H1 (cell line): ENCODE results near the gene EXT2. TPM values are rescaled to one million over a fixed set of nuclear protein-coding genes. Genes with fewer than 3 reads are reported as not detected.

Experiments used
- CTCF ChIA-PET: fragments of 300-600 bp; sonication (Branson Sonifier 250); formaldehyde crosslinking; loops from one replicate; lab custom pipeline; 2021; ENCODE audit not compliant: partially characterized antibody; lab: Charles Lee
- POLR2A ChIA-PET: fragments of 300-600 bp; sonication (Branson Sonifier 250); formaldehyde crosslinking; loops from one replicate; lab custom pipeline; 2021; ENCODE audit warnings: inconsistent platforms; ENCODE audit not compliant: partially characterized antibody; lab: Charles Lee
- DNase-seq, 2 experiments: peaks; one replicate each; pipeline versions ENCODE4 v3.0.0 to v3.0.0-alpha.2; 2010 to 2022; ENCODE audit warnings: low spot score in 2 of 2, low read depth in 1 of 2, mixed read lengths in 1 of 2
- FAIRE-seq: peaks from 2 replicates; lab custom pipeline; 2011; peaks lifted over from hg19 to GRCh38; lab: Jason Lieb, UNC
- H2AFZ ChIP-seq: 2 replicates; pipeline ENCODE4 v1.8.1; 2012; ENCODE audit warnings: low read length, inconsistent platforms
- H2AK5ac ChIP-seq: 2 replicates; pipeline ENCODE4 v1.6.1; 2013; ENCODE audit warnings: low read depth, low read length
- H2BK120ac ChIP-seq: replicated peaks from 2 replicates; pipeline ENCODE3; 2013; ENCODE audit warnings: low read depth, low read length, inconsistent platforms
- H2BK12ac ChIP-seq: 2 replicates; pipeline ENCODE4 v1.6.1; 2013; ENCODE audit warnings: low read depth, low read length
- H2BK15ac ChIP-seq: 2 replicates; pipeline ENCODE4 v1.6.1; 2013; ENCODE audit warnings: low read length
- H2BK20ac ChIP-seq: 2 replicates; pipeline ENCODE4 v1.6.1; 2013; ENCODE audit warnings: low read length
- H2BK5ac ChIP-seq: 2 replicates; pipeline ENCODE4 v1.6.1; 2013; ENCODE audit warnings: low read depth, low read length
- H3K14ac ChIP-seq: 2 replicates; pipeline ENCODE4 v1.6.1; 2013; ENCODE audit warnings: inconsistent platforms; ENCODE audit not compliant: insufficient read length
- H3K18ac ChIP-seq: 2 replicates; pipeline ENCODE4 v1.6.1; 2013; ENCODE audit warnings: low read length; ENCODE audit errors: extremely low read depth
- H3K23ac ChIP-seq: 2 replicates; pipeline ENCODE4 v1.6.1; 2013; ENCODE audit warnings: inconsistent platforms; ENCODE audit not compliant: insufficient read length
- H3K23me2 ChIP-seq: 2 replicates; pipeline ENCODE4 v1.6.1; 2013; ENCODE audit warnings: low read depth, low read length
- H3K27ac ChIP-seq: 2 replicates; pipeline ENCODE4 v1.6.1; 2011; ENCODE audit warnings: low read depth, low read length, inconsistent platforms
- H3K27me3 ChIP-seq, 4 experiments: replicated peaks in 1 of 4; 1 replicate in 1 of 4; 2 replicates in 3 of 4; pipeline versions ENCODE4 v1.6.1 to v1.8.1; 2011 to 2013; ENCODE audit warnings: low read length in 3 of 4, mild to moderate bottlenecking in 3 of 4, inconsistent platforms in 2 of 4, mixed read lengths in 2 of 4, moderate library complexity in 1 of 4; ENCODE audit not compliant: control insufficient read depth in 3 of 4, insufficient read depth in 3 of 4; ENCODE audit errors: extremely low read depth in 1 of 4
- H3K36me3 ChIP-seq, 4 experiments: 2 replicates each; pipeline versions ENCODE4 v1.6.1 to v1.8.1; 2011 to 2013; ENCODE audit warnings: mild to moderate bottlenecking in 4 of 4, low read length in 3 of 4, moderate library complexity in 2 of 4, control low read depth in 1 of 4, inconsistent platforms in 1 of 4; ENCODE audit not compliant: insufficient read depth in 4 of 4, control insufficient read depth in 2 of 4
- H3K4ac ChIP-seq: replicated peaks from 2 replicates; pipeline ENCODE3; 2013; ENCODE audit warnings: low read length, low read depth, mixed read lengths, inconsistent platforms; ENCODE audit not compliant: insufficient read length
- H3K4me1 ChIP-seq, 4 experiments: replicated peaks in 1 of 4; 1 replicate in 1 of 4; 2 replicates in 3 of 4; pipeline versions ENCODE4 v1.6.1 to v1.8.1; 2011 to 2013; ENCODE audit warnings: low read length in 3 of 4, inconsistent platforms in 2 of 4, mixed read lengths in 1 of 4; ENCODE audit not compliant: insufficient read depth in 4 of 4, control insufficient read depth in 3 of 4
- H3K4me2 ChIP-seq, 2 experiments: 2 replicates each; pipeline versions ENCODE4 v1.6.1 to v1.8.1; 2011 to 2013; ENCODE audit warnings: low read depth in 2 of 2, low read length in 2 of 2, control low read depth in 1 of 2, inconsistent platforms in 1 of 2, mild to moderate bottlenecking in 1 of 2; ENCODE audit not compliant: insufficient read depth in 1 of 2
- H3K4me3 ChIP-seq, 4 experiments: fragments of 200-600, 300-600 bp in 1 of 4; sonication (generic), shearing (Covaris generic), sonication (Bioruptor Twin) in 1 of 4; 2 replicates each; pipeline versions ENCODE4 v1.5.1 to v1.8.1; 2011 to 2016; ENCODE audit warnings: low read length in 4 of 4, low read depth in 3 of 4, control low read depth in 2 of 4, inconsistent platforms in 2 of 4, mild to moderate bottlenecking in 2 of 4, mixed read lengths in 1 of 4, moderate library complexity in 1 of 4; ENCODE audit not compliant: insufficient read depth in 2 of 4; ENCODE audit errors: extremely low read depth in 1 of 4
- H3K56ac ChIP-seq: replicated peaks from 2 replicates; pipeline ENCODE3; 2013; ENCODE audit warnings: low read depth, mild to moderate bottlenecking, mixed read lengths, low read length, inconsistent platforms; ENCODE audit not compliant: insufficient read length
- H3K79me1 ChIP-seq: 2 replicates; pipeline ENCODE4 v1.6.1; 2013; ENCODE audit warnings: low read depth, low read length, control low read depth
- H3K79me2 ChIP-seq, 2 experiments: 2 replicates each; pipeline versions ENCODE4 v1.6.1 to v1.8.1; 2012 to 2013; ENCODE audit warnings: low read length in 2 of 2, mild to moderate bottlenecking in 2 of 2, inconsistent platforms in 1 of 2; ENCODE audit not compliant: insufficient read depth in 2 of 2, control insufficient read depth in 1 of 2
- H3K9ac ChIP-seq, 4 experiments: replicated peaks in 1 of 4; 1 replicate in 1 of 4; 2 replicates in 3 of 4; pipeline versions ENCODE4 v1.6.1 to v1.8.1; 2011 to 2013; ENCODE audit warnings: low read depth in 3 of 4, low read length in 3 of 4, control low read depth in 2 of 4, mild to moderate bottlenecking in 2 of 4, moderate library complexity in 2 of 4, inconsistent platforms in 1 of 4; ENCODE audit errors: extremely low read depth in 1 of 4
- H3K9me3 ChIP-seq, 2 experiments: 2 replicates each; pipeline versions ENCODE4 v1.6.1 to v1.8.1; 2012 to 2013; ENCODE audit warnings: mild to moderate bottlenecking in 2 of 2, moderate library complexity in 2 of 2, control low read depth in 1 of 2, inconsistent platforms in 1 of 2, low read depth in 1 of 2, low read length in 1 of 2, mixed read lengths in 1 of 2; ENCODE audit not compliant: insufficient read depth in 2 of 2
- H4K20me1 ChIP-seq, 2 experiments: replicated peaks in 1 of 2; 2 replicates each; pipeline versions ENCODE3 to v1.8.1; 2011 to 2013; ENCODE audit warnings: inconsistent platforms in 2 of 2, low read length in 2 of 2, mild to moderate bottlenecking in 1 of 2; ENCODE audit not compliant: insufficient read depth in 2 of 2, control insufficient read depth in 1 of 2
- H4K5ac ChIP-seq: 2 replicates; pipeline ENCODE4 v1.6.1; 2013; ENCODE audit warnings: low read length, low read depth, mixed read lengths, inconsistent platforms; ENCODE audit not compliant: insufficient read length
- H4K8ac ChIP-seq: 2 replicates; pipeline ENCODE4 v1.8.0; 2013; ENCODE audit warnings: mild to moderate bottlenecking, moderate library complexity, low read length, inconsistent platforms; ENCODE audit not compliant: insufficient read depth; ENCODE audit errors: extremely low read depth
- H4K91ac ChIP-seq: replicated peaks from 2 replicates; pipeline ENCODE3; 2013; ENCODE audit warnings: low read length, mixed read lengths, inconsistent platforms; ENCODE audit not compliant: insufficient read length
- ASH2L ChIP-seq: fragments of 200-600, 300-600 bp; sonication (generic); IDR thresholded peaks from one replicate; pipeline ENCODE4 v1.7.1; 2017; ENCODE audit warnings: low read length
- ATF2 ChIP-seq: IDR thresholded peaks from 2 replicates; pipeline ENCODE4 v1.6.1; 2012; ENCODE audit warnings: low read length, inconsistent platforms
- BRCA1 ChIP-seq: IDR thresholded peaks from 2 replicates; pipeline ENCODE4 v1.6.1; 2012; ENCODE audit warnings: low read depth, low read length, improper control_type of control experiment
- CEBPB ChIP-seq: IDR thresholded peaks from 2 replicates; pipeline ENCODE4 v1.6.1; 2012; ENCODE audit warnings: low read depth, low read length
- CHD1 ChIP-seq: IDR thresholded peaks from 2 replicates; pipeline ENCODE4 v1.6.1; 2012; ENCODE audit warnings: low read depth, low read length, improper control_type of control experiment
- EGR1 ChIP-seq: IDR thresholded peaks from 2 replicates; pipeline ENCODE4 v1.6.1; 2011; ENCODE audit warnings: low read depth, low read length, borderline replicate concordance
- MAX ChIP-seq: IDR thresholded peaks from 2 replicates; pipeline ENCODE4 v1.6.1; 2012; ENCODE audit warnings: inconsistent platforms
- NANOG ChIP-seq: IDR thresholded peaks from 2 replicates; pipeline ENCODE4 v1.6.1; 2011; ENCODE audit warnings: low read length, low read depth, mild to moderate bottlenecking, inconsistent platforms; ENCODE audit not compliant: insufficient read depth, poor library complexity, severe bottlenecking
- SUZ12 ChIP-seq: fragments of 200-600 bp; sonication (generic); IDR thresholded peaks from 2 replicates; pipeline ENCODE4 v1.6.1; 2012; ENCODE audit warnings: mild to moderate bottlenecking, inconsistent platforms, low read length, moderate library complexity, mixed read lengths
- TCF12 ChIP-seq: IDR thresholded peaks from 2 replicates; pipeline ENCODE4 v1.6.1; 2011; ENCODE audit warnings: low read depth, mild to moderate bottlenecking, low read length
- TEAD4 ChIP-seq: IDR thresholded peaks from 2 replicates; pipeline ENCODE4 v1.6.1; 2012; ENCODE audit warnings: low read depth, low read length, inconsistent platforms, mixed read lengths
- WGBS, 2 experiments: shearing (Covaris generic) in 1 of 2; methylation state at CpG; one replicate each; pipeline versions ENCODE4 v1.1.6 to v1.1.7; 2013 to 2015; ENCODE audit warnings: low lambda C conversion rate in 2 of 2, mixed read lengths in 2 of 2, inconsistent platforms in 1 of 2, low coverage in 1 of 2, missing lambda C conversion rate in 1 of 2; ENCODE audit not compliant: insufficient replicate concordance in 2 of 2, insufficient coverage in 1 of 2, insufficient read length in 1 of 2; ENCODE audit errors: extremely low coverage in 1 of 2, missing lambda C conversion rate in 1 of 2; 5-methylcytosine and 5-hydroxymethylcytosine counted together
- polyA plus RNA-seq, 7 experiments: library from polyadenylated mRNA; depleted of rRNA in 3 of 7; stranded (reverse) in 5 of 7; unstranded in 2 of 7; fragments of >200 nt in 5 of 7; fragments of 200-250 nt in 2 of 7; gene quantifications; 1 replicate in 5 of 7; 2 replicates in 1 of 7; 4 replicates in 1 of 7; pipeline versions ENCODE4 v1.2.1 to v1.2.3, GENCODE V29; 2011 to 2013; ENCODE audit warnings: missing spikeins in 2 of 7, mixed read lengths in 2 of 7
- total RNA-seq: library from RNA; stranded (reverse); fragmentation: NEBNext Ultra II Directional; extraction: Animal tissue kit (Norgen Biotek cat#: 25700); gene quantifications from 2 replicates; pipeline ENCODE4 v1.2.1, GENCODE V29; 2021

The EXT2 gene
- total and polyA plus RNA-seq, 2 of the 8 experiments (the other 6 are each of a cell fraction or from before 2014, with no cell fraction given), result 29.8 to 42.8 TPM

GRCh38 chr11:44261800-44262591 is 166.5 kb downstream of the EXT2 start:
- Histone ChIP-seq H3K9me3 (no peaks in the 10 kb centered on the region), H2BK120ac (no peak overlapping the region), H2AFZ (no peak overlapping the region), H3K9ac (no peak overlapping the region), H2BK20ac (no peak overlapping the region), H2BK12ac (no peak overlapping the region), H4K91ac (no peak overlapping the region), H3K14ac (no peak overlapping the region), H4K20me1 (no peaks in the 10 kb centered on the region), H3K79me1 (no peaks in the 10 kb centered on the region), H2BK15ac (no peak overlapping the region), H3K36me3 (no peaks in the 10 kb centered on the region), H4K5ac (no peak overlapping the region), H3K4me2 (no peak overlapping the region), H2BK5ac (no peak overlapping the region), H3K23ac (no peak overlapping the region), H3K4me3 (no peak overlapping the region), H3K23me2 (no peaks in the 10 kb centered on the region; the same call in 1 of the 2 replicates), H3K79me2 (no peaks in the 10 kb centered on the region), H3K27me3 (no peaks in the 10 kb centered on the region), H3K56ac (no peak overlapping the region), H3K18ac (no peak overlapping the region), H3K4me1 (no peaks in the 10 kb centered on the region; a peak in 2 of 7 replicates), H2AK5ac (no peak overlapping the region), H4K8ac (no peak overlapping the region), H3K4ac (no peak overlapping the region), H3K27ac (no peak overlapping the region)
- WGBS, 2 experiments, result 93% methylated on average over 14 of the region's 14 CpGs; no CpG with 5 or more reads in 1 of the 2 experiments
- ChIA-PET POLR2A (interaction anchor here (1.0 to 2.7 kb wide), 3 partner anchors 14 to 18 kb away, joined by 3 to 7 read pairs (median 4); no protein-coding TSS in a partner anchor), CTCF (interaction anchor here (0.6 to 3.2 kb wide), 9 partner anchors 12 to 168 kb away, joined by 3 to 13 read pairs (median 4); no protein-coding TSS in a partner anchor)
- FAIRE-seq, result no peak
- no peak for DNase-seq
- TF ChIP-seq TCF12 (no peak), EGR1 (no peak), SUZ12 (no peak), CHD1 (no peak), NANOG (no peak), MAX (no peak), ATF2 (no peak), TEAD4 (no peak), BRCA1 (no peak), ASH2L (no peak), CEBPB (no peak)
